SIG-M5 (cell line): ENCODE measurements around the gene MAPT.
"Not testable (repeated sequence)": the region's sequence is repeated elsewhere in the genome, so short reads cannot be mapped to it uniquely, and the experiment has no call there.

ENCODE experiments used
- DNase-seq: peaks from one replicate; lab custom pipeline; 2025; lab: John Stamatoyannopoulos, UW

The MAPT gene

DNA sequence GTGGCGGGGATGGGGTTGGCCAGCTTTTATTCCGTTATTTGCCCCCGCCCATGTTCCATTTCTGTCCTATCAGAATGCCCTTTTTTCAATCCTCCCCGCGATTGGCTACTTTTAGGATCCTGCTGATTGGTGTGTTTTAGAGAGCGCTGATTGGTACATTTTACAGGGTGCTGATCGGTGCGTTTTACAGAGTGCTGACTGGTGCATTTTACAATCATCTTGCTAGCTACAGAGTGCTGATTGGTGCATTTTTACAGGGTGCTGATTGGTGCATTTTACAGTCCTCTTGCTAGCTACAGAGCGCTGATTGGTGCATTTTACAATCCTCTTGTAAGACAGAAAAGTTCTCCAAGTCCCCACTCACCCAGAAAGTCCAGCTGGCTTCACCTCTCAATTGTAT lies 32.2 kb upstream of the MAPT start:
- DNase-seq, result not testable (repeated sequence)

DNA sequence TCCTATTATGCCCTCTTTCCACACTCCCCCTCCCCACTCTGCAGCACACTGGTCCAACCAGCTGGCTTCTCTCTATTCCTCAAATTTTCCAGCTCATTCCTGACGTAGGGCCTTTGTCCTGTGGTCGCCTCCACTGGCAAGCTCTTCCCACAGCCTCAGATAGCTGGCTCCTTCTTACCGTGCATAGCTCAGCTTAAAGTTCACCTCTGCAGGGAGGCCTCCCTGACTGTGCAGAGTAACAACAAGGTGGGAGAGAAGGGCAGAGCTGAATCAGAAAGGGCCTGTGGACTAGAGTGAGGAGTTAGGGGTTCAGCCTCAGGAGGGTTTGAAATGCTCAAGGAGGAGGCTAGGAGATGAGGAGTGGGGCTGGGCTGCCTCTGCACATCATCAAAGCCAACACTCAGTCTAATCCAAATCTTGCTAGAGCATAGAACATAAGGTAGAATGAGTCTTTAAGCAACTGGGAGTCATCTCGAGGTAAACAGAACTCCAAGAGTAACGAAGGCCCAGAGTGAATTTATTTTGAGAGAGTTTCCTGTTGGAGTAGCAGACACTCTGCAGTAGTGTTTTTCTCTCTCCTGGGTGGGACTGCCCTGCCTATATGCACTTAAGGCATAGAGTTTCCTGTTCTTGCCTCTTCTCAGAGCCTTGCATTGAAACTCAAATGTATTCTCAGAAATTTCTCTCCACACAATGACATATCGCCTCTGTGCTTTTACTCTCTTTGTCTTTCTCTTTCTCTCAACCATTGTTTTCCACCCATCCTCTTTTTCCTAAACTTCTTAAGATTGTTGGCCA lies 30.3 kb upstream of the MAPT start:
- no peak for DNase-seq

DNA sequence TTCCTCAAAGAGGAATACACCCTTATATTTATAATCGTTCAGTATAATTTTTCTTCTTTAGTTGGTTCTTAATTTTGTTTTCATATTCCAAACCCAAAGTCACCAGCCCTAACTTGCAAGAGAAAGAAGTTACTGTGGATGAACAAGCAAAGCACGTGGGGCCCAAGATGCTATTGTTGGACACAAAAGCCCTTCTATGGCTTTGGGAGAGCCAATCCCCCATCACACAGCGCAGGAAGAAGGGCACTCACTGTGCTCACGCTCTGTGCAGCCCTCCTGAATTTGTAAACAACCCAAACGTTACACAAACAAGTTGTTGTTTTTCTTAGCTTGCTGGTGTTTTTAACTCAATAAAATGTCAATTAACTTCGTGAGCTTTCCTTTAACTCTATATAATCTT lies 27.2 kb upstream of the MAPT start:
- no peak for DNase-seq

DNA sequence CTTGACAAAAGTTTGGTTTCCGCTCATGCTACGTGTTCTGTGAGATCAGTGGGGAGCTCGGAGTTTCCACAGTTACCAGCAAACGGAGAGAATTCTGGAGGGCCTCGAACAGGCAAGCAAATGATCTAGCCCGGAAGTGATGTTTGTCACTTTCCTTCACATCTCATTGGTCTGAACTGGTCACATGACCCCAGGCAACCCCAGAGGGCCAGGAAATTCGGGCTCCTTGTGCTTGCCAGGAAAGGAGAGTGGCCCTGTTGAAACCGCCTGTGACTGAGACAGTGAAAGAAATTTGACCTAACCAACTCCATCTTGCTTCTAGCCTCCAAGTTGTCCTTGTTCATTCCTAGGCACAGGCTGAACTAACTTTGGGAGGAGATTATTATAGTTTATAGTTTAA lies 26.7 kb upstream of the MAPT start:
- DNase-seq, result no peak

DNA sequence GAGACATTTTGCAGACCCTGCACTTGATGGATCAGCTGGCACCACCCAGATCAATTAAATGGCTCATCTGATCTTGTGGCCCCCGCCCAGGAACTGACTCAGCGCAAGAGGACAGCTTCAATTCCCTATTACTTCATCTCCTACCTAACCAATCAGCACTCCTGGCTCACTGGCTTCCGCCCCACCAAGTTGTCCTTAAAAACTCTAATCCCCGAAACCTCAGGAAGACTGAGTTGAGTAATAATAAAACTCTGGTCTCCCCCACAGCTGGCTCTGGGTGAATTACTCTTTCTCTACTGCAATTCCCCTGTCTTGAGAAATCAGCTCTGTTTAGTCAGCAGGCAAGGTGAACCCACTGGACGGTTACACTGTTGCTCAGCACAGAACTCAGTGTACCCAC lies 26.1 kb upstream of the MAPT start:
- DNase-seq, result no peak

DNA sequence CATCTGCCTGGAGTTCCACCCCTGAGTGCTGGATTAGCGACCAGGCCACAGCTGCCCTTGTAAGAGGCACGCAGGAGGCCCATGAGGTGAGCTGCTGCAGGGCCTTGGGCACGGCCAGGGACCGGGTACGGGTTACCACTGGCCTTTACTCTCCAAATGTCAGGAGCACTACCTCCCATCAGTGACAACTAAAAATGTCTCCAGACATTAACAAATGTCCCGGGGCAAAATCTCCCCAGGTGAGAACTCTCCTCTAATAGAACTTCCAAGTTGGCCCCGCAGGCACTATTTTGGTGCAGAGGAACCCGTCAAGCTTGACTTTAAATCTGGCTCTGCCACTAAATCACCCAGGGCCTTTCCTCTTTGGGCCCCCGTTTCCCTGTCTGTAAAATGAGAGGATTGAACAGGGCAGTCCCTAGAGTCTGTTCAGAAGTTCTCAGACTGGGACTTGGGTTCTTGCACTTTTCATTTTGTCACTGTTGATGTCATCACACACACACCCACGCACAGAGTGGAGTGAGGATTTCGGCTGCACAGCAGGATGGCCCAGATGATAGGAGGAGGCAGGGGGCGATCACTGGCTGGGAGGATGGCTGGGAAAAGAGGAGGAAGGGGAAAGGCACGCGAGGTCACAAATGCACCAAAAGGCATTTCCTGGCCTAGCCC lies 24.5 kb upstream of the MAPT start:
- DNase-seq, result no peak

DNA sequence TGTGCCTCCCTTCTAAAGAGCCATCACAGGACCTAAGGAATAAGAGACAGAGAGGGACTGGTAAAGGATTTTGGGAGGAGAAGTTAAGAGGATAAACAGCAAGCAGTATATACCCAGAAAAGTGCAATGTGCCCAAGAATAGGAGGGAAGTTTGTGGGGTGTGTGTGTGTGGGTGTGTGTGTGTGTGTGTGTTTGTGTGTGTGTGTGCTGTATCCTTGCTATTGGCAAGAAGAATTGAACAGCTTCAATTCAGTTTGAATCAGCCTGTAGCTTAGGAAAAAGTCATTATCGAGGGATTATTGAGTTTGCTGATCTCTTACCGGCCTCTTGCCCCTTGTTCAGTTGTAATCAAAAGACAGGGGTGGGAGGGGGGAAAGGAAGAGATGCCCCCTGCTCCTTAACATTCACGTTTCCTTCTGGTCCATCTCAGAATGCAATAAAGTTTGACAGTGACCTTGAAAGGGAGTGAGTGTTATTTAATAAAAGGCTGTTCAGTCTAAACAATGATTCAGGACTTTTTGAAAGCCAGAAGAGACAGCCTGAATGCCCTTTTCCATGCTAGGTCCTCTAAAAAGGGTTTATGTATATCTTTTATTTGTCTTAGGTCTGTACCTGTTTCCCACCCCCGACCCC lies 23.9 kb upstream of the MAPT start:
- DNase-seq, result no peak

DNA sequence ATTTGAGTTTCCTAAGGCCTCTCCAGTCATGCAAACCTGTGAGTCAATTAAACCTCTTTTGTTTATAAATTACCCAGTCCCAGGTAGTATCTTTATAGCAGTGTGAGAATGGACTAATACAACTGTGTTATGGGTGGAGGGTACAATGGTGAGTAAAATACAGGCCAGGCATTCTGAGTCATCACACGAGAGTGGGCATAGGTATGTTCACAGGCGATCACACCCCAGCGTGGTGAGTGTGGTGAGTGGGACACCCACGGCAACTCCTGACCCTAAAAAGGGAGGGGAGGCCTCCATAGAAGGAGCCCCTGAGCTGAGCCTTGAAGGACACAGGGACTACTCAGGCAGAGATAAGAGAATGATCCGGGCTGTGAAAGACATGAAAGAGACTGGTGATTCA lies 22.6 kb upstream of the MAPT start:
- DNase-seq, result no peak

DNA sequence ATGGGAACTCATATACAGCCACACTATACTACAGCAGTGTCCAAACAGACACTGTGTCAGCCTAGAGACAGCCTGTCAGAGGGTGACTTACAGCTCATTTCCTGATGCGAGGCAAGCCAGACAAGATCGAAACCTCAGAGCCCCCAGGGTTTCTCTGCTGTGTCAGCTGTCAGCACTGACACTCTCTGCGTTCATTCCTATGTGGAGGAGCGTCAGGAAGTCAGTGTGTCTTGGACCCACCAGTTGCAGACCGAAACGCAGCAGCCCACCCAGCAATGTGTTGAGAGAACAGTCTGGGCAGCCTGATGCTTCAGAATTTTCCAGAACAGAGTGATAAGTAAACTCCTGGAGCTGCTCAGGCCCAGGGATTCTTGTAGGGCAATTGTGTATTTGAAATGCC lies 20.6 kb upstream of the MAPT start:
- no peak for DNase-seq

DNA sequence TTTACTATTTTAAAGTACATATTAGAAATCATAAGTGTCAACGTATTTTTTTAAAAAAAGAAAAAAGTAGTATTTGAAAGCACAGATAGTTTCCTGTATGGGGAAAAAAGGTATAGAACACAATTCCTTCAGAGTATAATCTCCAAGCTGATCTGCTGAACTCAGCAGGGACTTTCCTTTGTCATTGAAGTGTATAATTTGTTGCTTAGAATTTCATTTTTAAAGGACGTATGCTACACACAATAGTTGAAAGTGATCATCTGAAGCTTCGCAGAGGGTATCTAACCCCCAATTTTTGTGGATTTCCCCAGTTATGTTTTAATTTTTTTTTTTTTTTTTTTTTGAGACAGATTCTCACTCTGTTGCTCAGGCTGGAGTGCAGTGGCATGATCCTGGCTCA lies 20.2 kb upstream of the MAPT start:
- DNase-seq, result no peak

DNA sequence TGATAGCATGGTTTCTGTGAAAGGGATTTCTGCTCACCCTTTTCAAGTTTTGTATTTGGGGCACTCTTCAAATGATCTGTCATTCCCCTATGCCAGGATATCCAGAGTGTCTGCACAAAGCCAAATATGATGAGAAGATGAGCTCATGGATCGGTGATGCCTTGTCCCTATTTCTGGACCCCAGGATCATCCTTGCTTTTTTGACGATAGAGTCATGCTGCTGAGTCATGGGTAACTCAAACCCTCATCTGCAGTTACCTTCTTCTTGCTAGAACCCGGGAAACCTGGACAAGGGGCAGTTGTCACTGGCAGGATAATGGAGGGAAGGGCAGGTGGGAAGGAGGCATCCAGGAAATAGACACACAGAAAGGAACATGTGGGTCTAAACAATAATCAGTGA lies 17.8 kb upstream of the MAPT start:
- DNase-seq, result no peak

DNA sequence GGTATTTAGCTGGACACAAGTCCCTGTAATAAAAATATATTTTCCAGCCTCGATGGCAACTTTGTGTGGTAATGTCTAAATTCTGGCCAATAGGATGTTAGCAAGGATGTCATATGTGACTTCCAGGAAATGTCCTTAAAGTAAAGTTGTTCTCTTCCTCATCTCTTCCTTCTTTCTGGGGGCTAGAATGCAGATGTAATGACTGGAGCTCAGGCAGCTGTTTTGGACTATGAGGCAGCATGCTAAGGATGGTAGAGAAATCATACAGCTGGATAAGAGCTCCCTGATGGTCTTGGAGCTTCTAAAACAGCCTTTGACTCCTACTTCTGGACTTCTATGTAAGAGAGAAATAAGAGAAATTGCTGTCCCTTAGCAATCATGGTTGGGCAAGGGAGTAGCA lies 16.9 kb upstream of the MAPT start:
- no peak for DNase-seq

DNA sequence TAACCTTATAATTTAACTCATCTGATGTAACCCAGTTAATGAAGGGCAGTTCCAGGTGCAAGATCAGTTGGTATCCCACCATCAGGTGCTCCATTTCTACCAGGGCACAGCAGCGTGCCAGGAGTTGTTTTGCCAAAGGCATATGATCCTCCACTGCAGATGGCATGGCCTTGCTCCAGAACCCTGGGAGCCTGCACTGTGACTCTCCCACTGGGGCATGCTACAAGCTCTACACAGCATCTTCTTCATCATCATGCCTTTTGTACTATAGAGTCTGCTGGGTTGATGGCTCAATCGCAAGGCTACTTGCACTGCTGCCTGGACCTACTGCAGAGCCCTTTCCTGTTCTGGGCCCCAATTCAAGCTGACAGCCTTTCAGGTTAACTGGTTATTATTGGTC lies 11.3 kb upstream of the MAPT start:
- no peak for DNase-seq

DNA sequence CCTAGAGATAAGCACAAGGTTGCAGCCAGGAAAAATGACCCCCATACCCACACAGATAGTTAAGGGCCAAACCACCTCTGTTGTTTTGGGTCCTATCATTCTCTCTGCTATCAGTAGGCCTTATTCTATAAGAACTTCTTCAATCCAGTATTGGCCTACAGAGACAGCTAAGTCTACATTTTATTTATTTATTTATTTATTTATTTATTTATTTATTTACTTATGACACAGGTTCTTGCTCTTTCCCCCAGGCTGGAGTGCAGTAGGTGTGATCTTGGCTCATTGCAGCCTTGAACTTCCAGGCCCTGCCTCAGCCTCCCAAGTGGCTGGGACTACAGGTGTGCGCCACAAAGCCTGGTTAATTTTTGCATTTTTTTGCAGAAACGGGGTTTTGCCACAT lies 7.5 kb upstream of the MAPT start:
- no peak for DNase-seq

DNA sequence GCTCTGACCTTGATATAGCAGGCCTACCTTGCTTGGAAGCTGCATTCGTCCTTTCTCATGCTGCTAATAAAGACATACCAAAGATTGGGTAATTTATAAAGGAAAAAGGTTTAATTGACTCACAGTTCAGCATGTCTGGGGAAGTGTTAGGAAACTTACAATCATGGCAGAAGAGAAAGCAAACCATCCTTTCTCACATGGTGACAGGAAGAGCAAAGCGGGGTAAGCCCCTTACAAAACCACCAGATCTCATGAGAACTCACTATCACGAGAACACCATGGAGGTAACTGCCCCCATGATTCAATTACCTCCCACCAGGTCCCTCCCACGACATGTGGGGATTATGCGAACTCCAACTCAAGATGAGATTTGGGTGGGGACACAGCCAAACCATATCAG lies 6.0 kb upstream of the MAPT start:
- DNase-seq, result no peak

DNA sequence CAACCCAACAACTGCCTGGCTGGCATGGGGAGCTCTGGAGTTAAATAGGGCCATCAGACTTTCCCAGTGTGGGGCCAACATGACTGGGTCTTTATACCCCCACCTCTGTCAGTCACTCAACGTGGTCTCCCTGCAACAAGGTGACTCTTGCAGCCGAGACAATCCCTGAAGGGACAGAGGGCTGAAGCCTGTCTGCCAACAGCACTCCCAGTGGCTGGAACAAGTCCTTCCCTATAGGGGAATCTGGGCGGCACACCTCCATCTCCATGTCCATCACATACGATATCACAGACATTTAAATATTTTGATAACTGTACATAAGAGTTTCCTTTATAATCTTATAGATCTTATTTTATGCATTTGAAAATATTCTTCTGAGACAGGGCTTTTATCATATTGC lies 4.8 kb upstream of the MAPT start:
- DNase-seq, result no peak

DNA sequence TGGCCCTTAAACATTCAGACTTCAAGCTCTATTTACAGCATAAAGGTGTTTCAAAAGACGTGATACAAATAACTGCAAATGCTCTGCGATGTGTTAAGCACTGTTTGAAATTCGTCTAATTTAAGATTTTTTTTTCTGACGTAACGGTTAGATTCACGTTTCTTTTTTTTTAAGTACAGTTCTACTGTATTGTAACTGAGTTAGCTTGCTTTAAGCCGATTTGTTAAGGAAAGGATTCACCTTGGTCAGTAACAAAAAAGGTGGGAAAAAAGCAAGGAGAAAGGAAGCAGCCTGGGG lies 681 bp upstream of the MAPT start:
- no peak for DNase-seq

DNA sequence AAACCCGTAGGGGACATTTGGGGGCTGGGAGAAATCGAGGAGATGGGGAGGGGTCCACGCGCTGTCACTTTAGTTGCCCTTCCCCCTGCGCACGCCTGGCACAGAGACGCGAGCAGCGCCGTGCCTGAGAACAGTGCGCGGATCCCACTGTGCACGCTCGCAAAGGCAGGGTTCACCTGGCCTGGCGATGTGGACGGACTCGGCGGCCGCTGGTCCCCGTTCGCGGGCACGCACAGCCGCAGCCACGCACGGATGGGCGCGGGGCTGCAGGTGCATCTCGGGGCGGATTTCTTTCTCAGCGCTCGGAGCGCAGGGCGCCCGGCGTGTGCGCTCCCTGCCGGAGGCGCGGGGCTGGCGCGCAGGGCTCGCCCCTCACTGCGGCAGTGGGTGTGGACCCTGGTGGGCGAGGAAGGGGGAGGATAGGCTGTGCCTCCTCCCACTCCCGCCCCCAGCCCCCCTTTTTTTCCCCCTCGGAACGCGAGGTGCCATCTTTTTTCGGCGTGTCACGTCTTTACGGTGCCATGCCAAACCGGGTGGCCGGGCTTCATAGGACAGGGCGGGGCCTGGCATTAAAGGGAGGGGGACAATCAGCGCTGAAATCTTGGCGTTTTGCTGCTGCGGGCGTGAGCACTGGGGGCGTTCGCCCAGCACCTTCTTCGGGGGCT lies 1.1 kb downstream of the MAPT start:
- DNase-seq, result no peak

DNA sequence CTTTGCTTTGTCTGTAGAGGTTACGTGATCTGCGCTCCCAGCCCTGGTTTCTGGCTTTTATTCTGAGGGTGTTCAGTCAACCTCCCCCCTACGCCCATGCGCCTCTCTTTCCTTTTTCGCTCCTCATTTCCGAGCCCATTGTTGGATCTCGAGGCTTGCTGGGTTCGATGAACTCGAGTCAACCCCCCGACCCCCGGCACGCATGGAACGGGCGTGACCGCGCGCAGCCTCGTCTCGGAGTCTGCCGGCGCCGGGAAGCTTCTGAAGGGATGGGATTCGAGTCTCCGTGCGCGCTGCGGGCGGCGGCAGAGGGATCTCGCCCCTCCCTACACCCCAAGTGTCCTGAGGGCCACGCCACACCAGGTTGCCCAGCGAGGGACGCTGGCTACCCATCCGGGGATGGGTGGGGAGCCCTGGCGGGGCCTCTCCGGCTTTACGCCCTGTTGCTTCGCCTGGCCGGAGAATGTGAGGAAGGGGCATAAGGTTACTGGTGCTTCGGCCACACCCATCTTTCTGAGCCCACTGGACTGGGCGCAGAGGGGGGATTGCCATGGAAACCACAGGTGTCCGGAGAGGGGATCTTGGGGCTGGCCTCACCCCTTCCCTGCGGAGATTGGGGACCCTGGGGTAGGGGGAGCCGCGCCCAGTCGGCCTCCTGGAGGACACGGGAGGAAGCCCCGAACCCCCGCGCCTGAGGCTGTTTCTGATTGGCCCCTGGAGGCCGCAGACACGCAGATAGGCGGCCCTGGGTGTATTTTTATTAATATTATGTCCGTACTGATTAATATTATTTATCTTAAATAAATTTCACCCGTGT lies 1.8 kb downstream of the MAPT start:
- no peak for DNase-seq

DNA sequence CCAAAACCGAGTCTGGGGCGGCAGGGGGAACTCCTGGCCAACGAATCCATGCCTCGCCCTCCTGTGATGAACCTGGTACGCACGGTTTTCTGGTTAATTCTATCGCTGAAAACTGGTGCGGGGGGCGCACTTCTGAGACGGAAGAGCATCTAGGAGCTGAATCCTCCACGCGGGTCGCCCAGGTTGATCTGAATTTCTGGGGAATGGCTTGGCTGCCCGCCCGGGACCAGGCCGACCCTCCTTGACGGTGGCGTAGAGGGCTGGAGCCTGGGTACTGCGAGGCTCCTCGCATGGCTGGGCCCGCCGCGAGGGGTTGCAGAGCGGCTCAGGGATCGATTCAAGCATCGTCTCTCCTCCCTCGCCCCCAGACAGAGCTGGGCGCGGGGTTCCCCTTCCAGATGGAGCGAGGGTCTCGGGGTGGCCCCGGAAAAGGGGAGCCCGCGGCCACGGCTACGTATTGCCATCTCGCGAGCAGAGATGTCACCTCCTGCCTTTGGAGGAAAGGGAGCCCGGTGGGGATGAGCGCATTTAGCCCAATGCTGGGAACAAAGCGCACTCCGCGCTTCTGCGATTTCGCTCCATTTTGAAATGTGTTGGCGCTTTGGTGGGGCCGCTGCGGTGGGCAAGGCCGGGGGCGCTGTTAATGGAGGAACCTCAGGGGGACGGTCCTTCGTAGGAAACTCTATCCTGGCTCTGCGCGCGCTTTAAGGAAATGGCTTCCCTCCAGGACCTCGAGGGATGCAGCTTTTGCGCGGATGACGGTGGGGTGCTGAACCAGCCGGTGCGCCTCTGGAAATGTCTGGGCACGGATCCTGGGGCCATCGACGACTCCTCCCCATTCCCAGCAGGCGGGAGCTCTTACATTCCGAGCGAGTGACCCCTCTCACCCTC lies 2.7 kb downstream of the MAPT start:
- DNase-seq, result no peak

DNA sequence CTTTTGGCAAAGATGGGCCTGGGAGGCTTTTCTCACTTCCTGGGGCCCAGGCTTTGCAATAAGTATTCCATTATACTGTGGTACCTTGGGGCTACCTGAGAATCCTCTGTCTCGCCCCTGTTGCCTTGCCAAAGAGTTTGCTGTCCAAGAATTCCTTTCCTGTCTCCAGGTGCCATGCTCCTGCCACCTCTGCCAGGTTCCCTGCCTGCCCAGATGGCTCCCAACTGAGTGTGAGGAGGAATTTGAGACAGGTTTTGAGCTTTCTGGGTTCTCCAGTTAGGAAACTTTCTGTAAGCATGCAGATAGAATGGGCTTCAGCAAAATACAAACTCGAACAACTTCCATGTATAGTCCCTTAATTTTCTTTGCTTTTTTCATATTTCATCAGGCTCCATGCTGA lies 5.8 kb downstream of the MAPT start:
- DNase-seq, result no peak
